ENCODE data around the gene SFR1.

SFR1 gene

GRCh38 chr10:104104926-104105325 is 17.0 kb upstream of the SFR1 start:
- Histone ChIP-seq H3K9me3 (no peaks in the 10 kb centered on the region), H3K4me1 (peaks cover 0 to 16% (median 0%) of the 10 kb centered on the region in 4 donors), H3K4me3 (no peak overlapping the region), H3K36me3 (no peaks in the 10 kb centered on the region), H3K27me3 (no peaks in the 10 kb centered on the region), H3K27ac (no peak overlapping the region)
- intact Hi-C loops (cut with DNase I; ENCODE audit: low total_unique reads): no loop called here
- TF ChIP-seq CTCF (IDR thresholded peaks at IDR 0.05): no peak
- DNase-seq: no peak

DNA sequence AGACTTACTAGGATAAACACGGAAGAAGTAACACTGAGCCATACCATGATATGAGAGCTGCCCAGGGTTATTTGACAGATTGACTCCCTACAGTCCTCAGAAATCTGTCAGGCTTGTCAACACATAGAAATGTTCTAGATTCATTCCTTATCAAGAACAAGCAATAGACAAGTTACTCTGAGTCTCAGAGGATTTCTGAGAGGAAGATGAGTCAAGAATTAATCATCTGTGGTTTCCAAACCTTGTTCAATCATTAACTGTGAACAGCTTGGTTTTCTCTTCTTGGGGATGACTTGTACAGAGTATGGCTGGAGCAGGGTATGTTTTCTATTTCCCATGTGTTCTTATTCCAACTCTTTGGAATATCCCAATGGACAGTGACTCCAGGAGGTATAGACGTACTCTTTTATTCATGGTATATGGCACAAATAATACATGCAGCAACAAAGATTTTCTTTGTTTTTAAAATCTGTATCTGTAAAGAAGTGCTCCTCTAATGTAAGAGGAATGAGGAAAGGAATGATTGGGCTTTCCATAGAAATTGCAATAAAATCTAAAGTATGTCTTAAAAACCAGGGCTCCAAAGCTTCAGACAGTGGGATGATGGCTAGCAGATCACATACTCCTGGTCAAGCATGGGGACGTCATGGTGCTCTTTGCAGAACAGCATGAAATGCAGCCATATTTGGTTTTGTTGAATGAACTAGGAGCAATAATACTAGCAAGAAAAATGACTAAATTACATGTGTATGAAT is 11.9 kb upstream of the SFR1 start:
- no peak for TF ChIP-seq CTCF (IDR thresholded peaks at IDR 0.05)
- DNase-seq: no peak
- H3K9me3 ChIP-seq: no peaks in the 10 kb centered on the region
- H3K4me1 ChIP-seq: no peaks in the 10 kb centered on the region
- no peak overlapping the region for H3K4me3 ChIP-seq
- intact Hi-C loops (cut with DNase I; ENCODE audit: low total_unique reads): no loop called here
- no peak overlapping the region for H3K27ac ChIP-seq
- H3K36me3 ChIP-seq: no peaks in the 10 kb centered on the region
- no peaks in the 10 kb centered on the region for H3K27me3 ChIP-seq

DNA sequence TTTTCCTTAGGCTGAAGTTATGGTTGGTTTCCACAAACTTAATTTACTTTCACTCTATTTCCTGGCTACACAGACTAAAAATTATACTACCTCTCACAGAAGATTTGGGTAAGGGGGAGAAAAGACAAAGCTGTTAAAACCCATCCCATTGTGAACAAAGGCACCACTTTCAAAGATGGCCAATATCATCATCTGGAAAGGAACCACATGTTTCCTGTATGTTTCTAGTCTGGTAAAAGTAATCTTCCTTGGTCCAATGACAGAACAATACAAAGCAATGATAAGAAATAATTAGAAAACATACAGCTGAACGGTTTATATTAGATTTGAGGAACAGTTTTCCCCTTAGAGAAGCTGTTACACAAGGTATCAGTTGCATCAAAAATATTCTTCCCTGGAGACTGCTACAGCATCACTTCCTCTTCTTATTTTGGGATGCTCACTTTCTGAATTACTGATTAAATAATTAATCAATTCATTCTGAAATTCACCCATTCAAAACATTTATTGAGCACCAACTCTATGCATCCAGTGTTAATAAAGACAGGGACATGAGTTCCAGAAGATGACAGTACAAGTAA is 8.5 kb upstream of the SFR1 start:
- Histone ChIP-seq H3K27me3 (no peaks in the 10 kb centered on the region), H3K27ac (no peak overlapping the region), H3K36me3 (no peaks in the 10 kb centered on the region), H3K4me1 (no peaks in the 10 kb centered on the region), H3K4me3 (no peak overlapping the region), H3K9me3 (no peaks in the 10 kb centered on the region)
- no peak for TF ChIP-seq CTCF (IDR thresholded peaks at IDR 0.05)
- intact Hi-C loops (cut with DNase I; ENCODE audit: low total_unique reads): no loop called here
- no peak for DNase-seq

GRCh38 chr10:104117839-104118323 is 4.1 kb upstream of the SFR1 start:
- no peaks in the 10 kb centered on the region for H3K9me3 ChIP-seq
- H3K36me3 ChIP-seq: no peaks in the 10 kb centered on the region
- intact Hi-C loops (cut with DNase I; ENCODE audit: low total_unique reads): no loop called here
- H3K4me1 ChIP-seq: peaks cover 0 to 20% (median 12%) of the 10 kb centered on the region in 4 donors
- no peak for DNase-seq
- no peak overlapping the region for H3K27ac ChIP-seq
- no peaks in the 10 kb centered on the region for H3K27me3 ChIP-seq
- no peak overlapping the region for H3K4me3 ChIP-seq
- TF ChIP-seq CTCF (IDR thresholded peaks at IDR 0.05): no peak

DNA sequence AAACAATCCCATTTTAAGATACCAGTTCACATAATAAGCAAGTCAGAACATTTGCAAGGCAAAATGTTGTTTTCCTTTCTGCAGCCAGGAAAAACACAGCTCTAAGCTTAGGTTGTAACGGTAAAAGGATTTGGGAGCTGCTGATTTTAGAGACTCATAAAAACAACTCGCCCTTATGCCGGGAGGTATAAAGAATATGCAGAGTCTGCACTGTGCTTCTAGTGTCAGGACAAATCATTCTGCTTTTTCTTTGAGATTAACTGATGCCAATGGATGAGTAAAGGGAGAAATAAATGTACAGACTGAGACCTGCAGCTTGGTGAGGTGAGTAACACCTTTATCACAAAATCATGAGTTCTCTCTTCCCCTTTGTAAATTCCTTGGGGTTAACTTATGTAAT is 2.0 kb upstream of the SFR1 start:
- no peak for DNase-seq
- Histone ChIP-seq H3K27me3 (no peaks in the 10 kb centered on the region), H3K4me3 (peak overlapping the region in 1 of 2 donors; percentile 72), H3K27ac (peak overlapping the region; percentile 96 to 98), H3K9me3 (no peaks in the 10 kb centered on the region), H3K36me3 (no peaks in the 10 kb centered on the region), H3K4me1 (peaks cover 0 to 25% (median 13%) of the 10 kb centered on the region in 4 donors)
- intact Hi-C loops (cut with DNase I; ENCODE audit: low total_unique reads): loop anchor here (10.0 kb wide), 2 partner anchors 155 to 225 kb away; partner anchors contain the start of gene SLK
- no peak for TF ChIP-seq CTCF (IDR thresholded peaks at IDR 0.05)

Measured in tibial artery (tissue), 4 donors.